22Rv1 (cell line): ENCODE data around the gene SERPINB13.

Experiments
- H3K27ac ChIP-seq: fragments of 450-650 bp; 2 replicates; pipeline ENCODE4 v1.5.1; 2017
- ZFX ChIP-seq: fragments of 450-650 bp; IDR thresholded peaks from 2 replicates; pipeline ENCODE4 v1.6.1; 2017; ENCODE audit warnings: antibody characterized with exemption, borderline replicate concordance
- TF ChIP-seq, protein P1 (sequence below): fragments of 450-650 bp; IDR thresholded peaks from 2 replicates; pipeline ENCODE4 v1.5.1; 2017; ENCODE audit warnings: mild to moderate bottlenecking

SERPINB13 gene

GRCh38 chr18:63552581-63552980 lies 34.6 kb upstream of the SERPINB13 start:
- TF ChIP-seq, protein P1, sequence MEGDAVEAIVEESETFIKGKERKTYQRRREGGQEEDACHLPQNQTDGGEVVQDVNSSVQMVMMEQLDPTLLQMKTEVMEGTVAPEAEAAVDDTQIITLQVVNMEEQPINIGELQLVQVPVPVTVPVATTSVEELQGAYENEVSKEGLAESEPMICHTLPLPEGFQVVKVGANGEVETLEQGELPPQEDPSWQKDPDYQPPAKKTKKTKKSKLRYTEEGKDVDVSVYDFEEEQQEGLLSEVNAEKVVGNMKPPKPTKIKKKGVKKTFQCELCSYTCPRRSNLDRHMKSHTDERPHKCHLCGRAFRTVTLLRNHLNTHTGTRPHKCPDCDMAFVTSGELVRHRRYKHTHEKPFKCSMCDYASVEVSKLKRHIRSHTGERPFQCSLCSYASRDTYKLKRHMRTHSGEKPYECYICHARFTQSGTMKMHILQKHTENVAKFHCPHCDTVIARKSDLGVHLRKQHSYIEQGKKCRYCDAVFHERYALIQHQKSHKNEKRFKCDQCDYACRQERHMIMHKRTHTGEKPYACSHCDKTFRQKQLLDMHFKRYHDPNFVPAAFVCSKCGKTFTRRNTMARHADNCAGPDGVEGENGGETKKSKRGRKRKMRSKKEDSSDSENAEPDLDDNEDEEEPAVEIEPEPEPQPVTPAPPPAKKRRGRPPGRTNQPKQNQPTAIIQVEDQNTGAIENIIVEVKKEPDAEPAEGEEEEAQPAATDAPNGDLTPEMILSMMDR: no peak
- TF ChIP-seq ZFX: no peak
- no peak overlapping the region for H3K27ac ChIP-seq

DNA sequence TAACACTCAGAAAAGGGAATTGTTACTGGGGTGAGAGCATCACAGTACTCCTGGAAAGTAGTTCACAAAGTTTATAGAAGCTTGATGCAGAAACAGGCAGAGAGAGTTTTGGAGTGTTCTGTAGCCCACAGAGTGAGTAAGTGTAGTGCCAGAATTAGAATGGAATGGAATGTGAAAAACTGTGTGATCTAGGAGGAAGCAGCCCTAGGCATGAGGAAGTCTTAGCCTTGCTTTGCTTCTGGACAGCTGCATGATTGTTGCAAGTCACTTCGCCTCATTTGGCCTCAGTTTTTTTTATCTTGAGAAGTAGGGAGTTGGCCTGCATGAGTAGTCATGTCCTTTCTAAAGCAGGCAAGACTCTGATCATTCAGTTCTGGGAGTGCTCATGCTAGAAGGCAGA lies 34.1 kb upstream of the SERPINB13 start:
- TF ChIP-seq, protein P1: no peak
- no peak for TF ChIP-seq ZFX
- H3K27ac ChIP-seq: no peak overlapping the region

DNA sequence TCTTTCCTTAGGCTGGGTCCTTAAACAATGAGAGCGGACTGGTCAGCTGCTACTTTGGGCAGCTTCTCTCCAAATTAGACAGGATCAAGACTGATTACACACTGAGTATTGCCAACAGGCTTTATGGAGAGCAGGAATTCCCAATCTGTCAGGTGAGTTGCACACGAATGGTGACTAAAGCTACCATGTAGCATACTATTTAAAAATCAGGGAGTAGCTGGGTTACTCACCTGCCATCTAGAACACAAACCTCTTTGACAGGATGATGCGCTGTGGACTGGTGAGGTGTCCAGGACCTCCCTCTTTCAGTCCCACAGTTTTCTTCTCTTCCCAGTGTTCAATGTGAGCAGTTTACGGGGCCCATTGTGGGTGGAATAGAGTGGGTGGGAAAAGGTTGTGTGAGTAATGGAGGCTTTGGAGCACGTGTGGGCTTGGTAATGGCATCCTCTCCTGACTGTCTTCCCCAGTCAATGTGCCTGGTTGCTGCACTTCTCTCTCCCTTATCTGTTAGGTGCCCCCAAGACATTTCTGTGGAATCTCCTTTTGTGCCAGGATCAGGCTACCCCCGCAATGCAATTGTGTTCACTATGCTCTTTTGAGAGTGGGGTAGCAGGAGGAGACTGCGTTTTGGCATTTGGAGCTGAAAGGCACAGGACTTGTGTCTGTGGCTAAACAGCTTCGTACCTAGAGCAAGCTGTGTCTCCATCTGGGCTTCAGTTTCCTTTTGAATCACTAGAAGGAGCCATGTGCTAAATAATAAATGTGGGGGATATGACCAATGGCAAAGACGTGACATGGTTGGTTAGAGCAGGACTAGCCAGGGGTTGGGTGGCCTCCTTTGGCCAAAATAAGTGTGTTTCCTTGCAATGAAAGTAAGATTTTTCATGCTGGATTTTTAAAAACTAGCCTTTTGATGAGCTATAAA lies 27.3 kb upstream of the SERPINB13 start:
- no peak overlapping the region for H3K27ac ChIP-seq
- TF ChIP-seq ZFX: no peak
- TF ChIP-seq, protein P1: no peak

- no peak overlapping the region for H3K27ac ChIP-seq
- TF ChIP-seq ZFX: no peak
- TF ChIP-seq, protein P1: no peak
These were observed 24.9 kb upstream of the SERPINB13 start for GRCh38 chr18:63562284-63562683.

DNA sequence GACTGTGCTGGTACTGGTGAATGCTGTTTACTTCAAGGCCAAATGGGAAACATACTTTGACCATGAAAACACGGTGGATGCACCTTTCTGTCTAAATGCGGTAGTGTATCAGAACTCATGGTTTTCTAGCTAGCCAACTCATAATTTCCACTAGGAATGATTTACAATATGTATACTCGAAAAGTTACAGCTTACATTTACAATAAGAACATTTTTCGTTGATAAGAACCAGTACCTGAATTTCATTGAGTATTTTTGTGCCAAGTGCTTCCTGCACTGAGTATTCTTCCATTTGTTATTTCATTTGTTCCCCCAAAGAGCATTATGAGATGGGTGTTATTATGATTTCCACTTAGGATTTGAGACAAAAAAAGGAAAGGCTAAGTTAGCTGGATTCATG lies 23.1 kb upstream of the SERPINB13 start:
- TF ChIP-seq, protein P1: no peak
- TF ChIP-seq ZFX: no peak
- no peak overlapping the region for H3K27ac ChIP-seq

GRCh38 chr18:63564561-63564960 lies 22.6 kb upstream of the SERPINB13 start:
- H3K27ac ChIP-seq: no peak overlapping the region
- TF ChIP-seq ZFX: no peak
- TF ChIP-seq, protein P1: no peak

DNA sequence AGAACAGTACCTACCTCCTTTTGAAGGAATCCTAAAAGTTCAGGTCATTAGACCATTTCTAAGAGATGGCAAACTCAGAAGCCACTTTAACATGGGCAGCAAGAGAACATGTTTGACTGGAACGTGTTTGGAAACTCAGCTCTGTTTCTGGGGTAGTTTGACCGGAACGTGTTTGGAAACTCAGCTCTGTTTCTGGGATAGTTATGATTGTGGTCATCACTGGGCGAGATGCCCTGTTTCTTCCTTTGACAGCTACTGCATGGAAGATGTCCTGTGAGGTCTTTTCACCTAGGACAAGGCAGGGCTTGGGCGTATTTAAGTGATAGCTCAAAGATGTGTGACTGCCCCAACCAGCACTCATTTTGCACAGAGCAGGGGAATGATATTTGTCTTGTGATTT lies 19.9 kb upstream of the SERPINB13 start:
- no peak for TF ChIP-seq ZFX
- TF ChIP-seq, protein P1: no peak
- H3K27ac ChIP-seq: no peak overlapping the region
